COLO668 (cell line): Measurements from ENCODE around the gene PCNX2.
A peak's percentile ranks its signal among the peaks of the same experiment; 100 is the strongest.

ENCODE experiments used
- DNase-seq: peaks from one replicate; lab custom pipeline; 2025; ENCODE audit not compliant: unreplicated experiment; lab: John Stamatoyannopoulos, UW

Gene PCNX2

GRCh38 chr1:233268389-233269022, 27.0 kb downstream of the PCNX2 start:
- DNase-seq, result no peak

- peak; percentile 21 for DNase-seq
These were observed 33.8 kb downstream of the PCNX2 start for GRCh38 chr1:233261695-233262094.

DNA sequence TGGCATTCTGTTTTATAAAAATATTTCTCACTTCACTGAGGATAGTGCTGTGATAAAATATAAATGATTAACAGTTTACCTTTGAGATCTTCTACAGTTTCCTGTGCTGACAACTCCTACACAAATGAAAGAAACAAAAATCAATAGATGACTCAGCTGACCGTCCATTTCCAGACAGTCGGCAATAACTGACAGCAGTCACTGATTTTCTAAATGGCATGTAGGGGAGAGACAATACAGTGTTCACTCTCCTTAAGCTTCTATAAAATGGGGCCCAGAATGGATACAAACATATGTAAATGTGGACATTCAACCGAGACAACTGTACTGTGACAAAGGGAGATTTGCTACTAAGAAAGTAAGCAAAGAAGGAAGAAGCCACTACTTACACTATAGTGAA, 34.3 kb downstream of the PCNX2 start:
- no peak for DNase-seq

DNA sequence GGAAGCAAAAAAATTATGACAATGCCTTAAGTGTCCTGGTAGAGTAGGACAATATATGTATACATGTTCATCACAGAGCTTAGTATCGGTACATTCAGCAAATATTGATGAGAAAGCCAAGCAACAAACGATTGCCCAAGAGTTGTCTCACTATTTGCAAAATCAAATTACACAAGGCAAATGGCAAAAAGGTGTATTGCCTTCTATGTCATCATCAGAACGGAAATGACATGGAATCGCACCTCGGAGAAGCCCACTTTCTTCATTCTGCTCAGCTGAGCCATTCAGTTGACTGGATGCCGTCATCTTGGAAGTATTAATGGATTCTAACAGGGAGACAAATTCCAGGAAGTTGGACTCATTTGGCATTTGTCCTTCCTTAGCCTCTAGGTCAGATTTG, 37.7 kb downstream of the PCNX2 start:
- DNase-seq, result no peak

DNA sequence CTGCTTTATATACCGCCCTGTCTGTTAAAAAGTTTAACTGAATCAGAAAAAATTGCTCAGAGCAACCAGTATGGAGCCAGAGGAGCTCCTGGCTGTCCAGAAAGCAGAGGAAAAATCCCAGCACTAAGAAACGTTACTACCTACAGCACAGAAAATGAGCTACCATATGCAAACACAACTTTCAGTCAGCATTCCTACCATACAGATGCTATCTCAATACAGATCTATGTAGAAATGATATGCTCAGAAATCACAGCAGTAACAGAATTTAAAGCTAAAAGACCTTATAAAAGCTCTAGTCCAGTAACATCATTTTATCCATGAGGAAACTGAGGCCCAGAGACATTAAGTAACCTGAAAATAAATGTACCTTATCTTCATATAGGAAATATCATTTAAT, 38.7 kb downstream of the PCNX2 start:
- no peak for DNase-seq

GRCh38 chr1:233256191-233256590, 39.3 kb downstream of the PCNX2 start:
- no peak for DNase-seq

- no peak for DNase-seq
These were observed 40.4 kb downstream of the PCNX2 start for GRCh38 chr1:233255145-233255544.

GRCh38 chr1:233253832-233254331, 41.6 kb downstream of the PCNX2 start:
- no peak for DNase-seq

DNA sequence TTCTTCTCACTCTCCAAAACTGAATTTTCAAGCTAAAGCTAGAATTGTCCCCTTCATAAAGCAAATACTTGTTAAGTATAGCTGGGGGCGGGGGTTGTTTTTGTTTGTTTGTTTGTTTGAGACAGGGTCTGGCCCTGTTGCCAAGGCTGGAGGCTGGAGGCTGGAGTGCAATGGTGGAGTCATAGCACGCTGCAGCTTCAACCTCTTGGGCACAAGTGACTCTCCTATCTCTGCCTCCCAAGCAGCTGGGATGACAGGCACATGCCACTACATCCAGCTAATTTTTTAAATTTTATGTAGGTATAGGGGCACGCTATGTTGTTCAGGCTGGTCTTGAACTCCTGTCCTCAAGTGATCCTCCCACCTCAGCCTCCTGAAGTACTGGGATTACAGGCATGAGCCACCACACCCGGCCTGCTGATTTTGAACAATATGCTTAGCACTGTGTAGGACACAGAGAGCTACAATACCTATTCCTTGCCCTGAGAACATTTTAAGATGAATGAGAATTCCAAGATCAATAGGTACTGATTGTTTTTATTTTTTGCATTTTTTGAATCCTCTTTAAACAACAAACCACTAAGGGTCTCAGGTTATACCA, 42.2 kb downstream of the PCNX2 start:
- DNase-seq, result no peak

DNA sequence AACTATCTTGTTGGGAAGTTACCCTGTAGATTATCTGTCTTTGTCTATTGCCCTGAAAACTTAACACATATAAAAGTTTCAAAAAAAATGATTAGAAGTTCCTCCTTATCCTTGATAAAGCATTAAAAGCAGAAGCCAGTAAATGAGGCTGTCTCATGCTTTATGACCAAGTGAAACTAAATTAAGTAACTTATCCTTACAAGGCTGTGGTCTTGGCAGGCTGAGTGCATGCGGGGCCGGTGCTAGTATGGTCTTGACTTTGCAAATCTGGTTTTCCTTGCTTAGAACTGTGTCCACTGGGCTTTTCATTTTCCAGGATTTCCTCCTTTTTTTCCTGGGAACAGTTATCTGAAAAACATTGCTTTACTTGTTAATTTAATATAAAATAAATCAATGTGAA, 43.1 kb downstream of the PCNX2 start:
- no peak for DNase-seq

DNA sequence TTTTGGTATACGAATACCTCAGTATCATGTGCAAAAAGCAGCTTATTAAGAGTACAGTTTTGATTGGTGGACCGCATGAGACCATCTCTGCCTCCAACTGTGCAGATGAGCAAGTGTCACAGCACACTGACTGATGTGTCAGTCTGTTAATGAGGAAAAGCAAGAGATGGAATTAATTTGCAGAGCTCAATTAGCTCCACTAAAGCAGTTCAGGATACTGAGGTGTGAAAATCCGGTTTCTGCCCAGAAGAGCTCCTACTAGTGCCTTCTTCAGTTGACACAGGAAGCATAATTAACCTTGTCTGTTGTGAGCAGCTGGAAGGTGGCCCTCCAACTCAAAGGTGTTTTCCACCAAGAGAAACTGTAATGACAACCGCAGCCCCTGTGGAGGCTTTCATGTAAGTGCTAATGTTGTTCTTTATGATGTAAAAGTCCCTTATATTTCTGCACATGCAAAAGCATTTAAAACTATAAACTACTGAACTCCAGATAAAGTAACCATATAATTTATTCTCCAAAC, 44.3 kb downstream of the PCNX2 start:
- no peak for DNase-seq

- no peak for DNase-seq
These were observed 47.5 kb downstream of the PCNX2 start for GRCh38 chr1:233248014-233248413.

DNA sequence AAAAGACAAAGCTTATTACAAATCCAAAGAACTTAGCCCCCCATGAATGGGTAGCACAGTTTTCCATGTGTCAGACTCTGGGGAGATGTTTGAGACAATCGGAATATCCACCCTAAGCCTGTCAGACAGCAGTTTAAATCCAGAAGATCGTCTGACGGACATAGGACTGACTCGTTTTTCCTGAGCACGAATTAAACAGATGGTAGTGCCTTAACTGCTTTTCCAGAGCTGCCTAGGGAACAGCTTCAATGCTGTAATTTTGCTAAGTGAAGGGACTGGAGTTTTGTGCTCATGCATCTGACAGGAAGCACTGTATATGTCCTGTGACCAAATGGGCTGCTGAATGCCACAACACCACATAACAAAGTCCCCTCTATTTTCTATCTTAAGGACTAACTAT, 48.6 kb downstream of the PCNX2 start:
- no peak for DNase-seq

DNA sequence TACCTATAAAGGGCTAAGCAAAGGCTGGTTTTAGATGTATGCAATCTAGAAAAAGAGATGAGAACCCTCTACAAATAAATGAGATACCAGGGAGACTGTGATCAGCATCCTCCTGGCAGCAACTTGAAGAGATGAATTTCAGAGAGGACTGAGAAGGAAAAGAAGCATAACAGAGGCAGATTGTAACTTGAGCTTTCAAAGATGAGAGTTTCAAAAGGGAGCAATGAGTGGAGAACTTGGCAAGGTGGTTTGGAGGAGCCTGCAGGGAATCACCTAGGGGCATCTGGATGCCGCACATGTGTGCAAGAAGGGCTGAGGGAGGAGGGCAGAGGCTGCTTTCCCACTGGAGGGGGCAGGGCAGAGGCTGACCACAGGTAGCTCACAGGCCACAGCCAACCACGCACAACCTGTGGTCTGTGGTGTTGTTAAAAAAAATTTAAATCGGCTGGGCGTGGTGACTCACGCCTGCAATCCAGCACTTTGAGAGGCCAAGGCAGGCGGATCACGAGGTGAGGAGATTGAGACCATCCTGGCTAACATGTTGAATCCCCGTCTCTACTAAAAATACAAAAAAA, 50.2 kb downstream of the PCNX2 start:
- DNase-seq, result no peak

GRCh38 chr1:233244183-233244582, 51.3 kb downstream of the PCNX2 start:
- no peak for DNase-seq

- DNase-seq, result no peak
These were observed 52.6 kb downstream of the PCNX2 start for GRCh38 chr1:233242827-233243483.

DNA sequence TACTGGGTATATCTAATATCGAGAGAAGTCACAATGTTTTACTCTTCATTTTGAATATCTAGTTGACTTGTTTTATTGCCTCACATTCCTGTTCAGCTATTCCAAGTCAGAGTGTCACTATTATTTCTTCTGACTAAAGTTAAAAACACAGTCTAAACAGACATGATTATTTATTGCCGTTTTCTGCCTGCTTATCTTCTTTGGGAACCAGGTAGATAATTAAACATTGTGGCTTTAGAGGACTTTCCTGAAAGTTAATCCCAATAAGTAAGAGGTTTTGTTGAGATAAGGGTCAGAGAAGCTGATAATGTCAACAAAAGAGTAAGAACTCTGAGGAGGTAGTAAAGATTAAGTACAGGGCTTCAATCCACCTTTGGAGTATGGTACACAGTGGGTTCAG, 53.8 kb downstream of the PCNX2 start:
- DNase-seq, result no peak

DNA sequence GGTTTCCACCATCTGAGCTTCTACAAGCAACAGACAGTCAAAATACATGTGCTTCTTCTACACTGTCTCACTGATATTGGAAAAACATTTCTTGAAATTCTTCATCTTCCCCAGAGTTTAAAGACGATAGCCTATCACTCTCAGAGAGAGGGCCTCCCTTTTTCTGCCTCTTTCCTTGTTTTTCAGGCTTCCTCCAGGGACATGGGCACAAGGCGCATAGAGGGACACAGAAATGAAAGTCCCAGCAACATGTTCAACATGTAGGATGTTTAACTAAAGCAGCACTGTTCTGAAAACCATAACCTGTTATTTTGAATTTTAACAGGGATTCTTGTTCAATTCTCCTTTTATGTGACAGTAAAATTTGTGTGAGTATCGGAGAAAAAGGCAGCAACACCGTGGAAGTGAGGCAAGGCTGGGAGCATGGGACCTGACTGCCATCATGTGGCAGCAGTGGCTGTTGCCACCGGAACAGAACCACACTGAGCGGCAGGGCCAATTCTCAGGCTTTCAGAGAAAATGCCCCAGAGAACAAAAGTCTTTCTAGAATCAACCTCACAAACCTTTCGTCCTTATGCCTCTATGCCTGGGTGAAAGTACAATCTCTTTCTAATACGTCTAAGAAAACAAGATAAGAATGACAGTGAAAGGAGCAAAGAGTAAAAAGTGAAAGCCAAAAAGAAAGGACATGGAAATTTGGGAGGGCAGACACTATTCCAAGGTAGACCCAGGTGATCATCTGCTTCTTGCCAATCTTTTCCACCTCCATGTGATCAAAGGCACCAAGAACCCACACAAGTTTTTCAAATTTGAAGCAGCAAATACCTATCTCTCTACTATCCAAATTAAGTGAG, 54.5 kb downstream of the PCNX2 start:
- peak; percentile 23 for DNase-seq

- DNase-seq, result no peak
These were observed 55.2 kb downstream of the PCNX2 start for GRCh38 chr1:233240371-233240770.

GRCh38 chr1:233238884-233239431, 56.6 kb downstream of the PCNX2 start:
- DNase-seq, result no peak

DNA sequence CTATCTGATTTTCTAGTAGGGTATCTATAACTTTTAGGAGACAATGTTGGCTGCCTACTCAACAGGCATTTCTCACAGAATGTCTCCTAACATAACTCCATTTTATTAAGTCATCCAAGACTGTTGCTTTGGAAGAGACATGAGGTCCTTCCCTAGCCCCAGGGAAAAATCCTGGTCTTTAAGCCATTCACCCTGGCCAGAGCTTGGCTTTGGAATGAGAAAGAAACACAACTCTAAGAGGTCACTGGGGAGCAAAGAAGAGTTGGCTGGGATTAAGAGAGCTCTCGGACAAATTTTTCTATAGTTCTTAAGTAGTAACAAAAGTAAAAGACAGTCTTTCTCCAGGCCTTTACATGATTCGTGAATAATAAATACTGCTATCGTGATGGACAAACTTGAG, 57.9 kb downstream of the PCNX2 start:
- DNase-seq, result no peak
